ENCODE data around the gene SLITRK2.

SLITRK2 gene

DNA sequence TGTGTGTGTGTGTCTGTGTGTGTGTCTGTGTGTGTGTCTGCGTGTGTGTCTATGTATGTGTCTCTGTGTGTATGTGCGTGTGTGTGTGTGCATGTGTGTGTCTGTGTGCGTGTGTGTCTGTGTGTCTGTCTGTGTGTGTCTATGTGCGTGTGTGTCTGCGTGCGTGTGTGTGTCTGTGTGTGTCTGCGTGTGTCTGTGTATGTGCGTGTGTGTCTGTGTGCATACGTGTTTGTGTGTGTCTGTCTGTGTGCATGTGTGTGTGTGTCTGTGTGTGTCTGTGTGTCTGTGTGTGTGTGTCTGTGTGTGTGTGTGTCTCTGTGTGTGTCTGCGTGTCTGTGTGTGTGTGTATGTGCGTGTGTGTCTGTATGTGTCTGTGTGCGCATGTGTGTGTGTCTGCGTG, 35.6 kb downstream of the SLITRK2 start:
- no peak for DNase-seq (ENCODE audit: low spot score)

DNA sequence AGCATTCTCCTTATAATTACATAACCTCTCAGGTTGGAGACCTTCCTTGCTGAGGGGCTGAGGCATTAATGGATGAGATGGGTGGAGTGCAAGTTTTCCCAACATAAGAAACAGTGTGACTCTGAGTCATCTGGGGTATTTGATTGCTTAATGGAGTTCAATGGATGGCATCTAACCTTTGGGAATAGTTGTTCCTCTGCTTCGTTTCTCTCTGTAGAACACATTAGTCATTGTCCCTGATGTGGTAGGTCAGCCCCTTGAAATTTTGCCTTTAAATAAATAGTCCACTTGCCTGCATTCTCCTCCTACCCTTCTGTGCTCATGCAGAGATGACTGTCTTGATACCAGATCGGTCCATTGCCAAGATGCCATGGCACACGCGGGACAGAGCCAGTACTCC, 38.6 kb downstream of the SLITRK2 start:
- no peak for DNase-seq (ENCODE audit: low spot score)

DNA sequence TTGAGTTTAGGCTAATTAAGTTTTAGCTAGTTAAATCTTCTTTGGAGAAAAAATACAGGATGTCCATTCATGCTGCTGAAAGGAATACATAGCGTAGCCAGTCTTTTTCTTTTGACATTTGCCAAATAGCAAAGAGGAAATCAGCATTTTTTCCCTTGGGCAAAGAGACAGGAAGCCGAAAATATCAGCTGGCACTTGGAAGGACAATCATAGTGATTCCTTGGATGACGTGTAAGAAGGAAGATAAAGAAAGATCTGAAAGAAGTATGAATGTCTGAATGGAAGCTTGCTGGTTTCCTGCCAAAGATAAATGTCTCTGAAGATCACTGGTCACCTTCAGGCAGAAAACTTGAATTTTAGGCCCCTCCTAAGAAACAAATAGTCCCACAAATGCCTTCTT, 44.2 kb downstream of the SLITRK2 start:
- DNase-seq (ENCODE audit: low spot score) = no peak

DNA sequence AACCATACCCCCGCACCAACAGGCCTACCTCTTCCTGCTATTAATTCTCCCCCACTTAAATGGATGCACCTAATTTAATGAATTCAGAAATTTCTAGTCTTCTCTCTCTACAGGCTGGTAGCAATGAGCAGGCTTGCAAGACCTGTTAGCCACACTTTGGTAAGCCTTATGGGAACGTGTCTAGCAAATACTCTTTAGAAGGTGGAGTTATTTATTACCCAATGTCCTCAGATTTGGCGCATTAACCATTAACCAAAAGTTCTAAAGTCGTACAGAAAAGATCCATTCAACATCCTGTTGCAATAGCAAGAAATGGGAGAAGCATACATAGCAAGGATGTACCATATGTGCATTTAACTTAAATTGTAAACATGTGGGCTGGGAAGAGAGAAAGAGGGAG, 47.5 kb downstream of the SLITRK2 start:
- DNase-seq (ENCODE audit: low spot score) = no peak

Measured in pons (tissue), 1 donor.